GM13976 (cell line): ENCODE results near the gene CEP41.

Source experiments
- DNase-seq: peaks from one replicate; pipeline ENCODE4 v3.0.0; 2012; ENCODE audit warnings: low spot score
- in situ Hi-C: fragments of 300-500 bp; cut with MboI; formaldehyde crosslinking; loops from one replicate; pipeline ENCODE4 v1.12.0; 2022; ENCODE audit warnings: low sequenced_read_pairs, mixed read lengths, inconsistent platforms; ENCODE audit not compliant: unreplicated experiment
- TF ChIP-seq, protein P1 (sequence below): IDR thresholded peaks from 2 replicates; pipeline ENCODE4 v1.5.1; 2012; ENCODE audit warnings: borderline replicate concordance, mild to moderate bottlenecking; ENCODE audit not compliant: insufficient read depth; ENCODE audit errors: extremely low read depth, missing control alignments, control extremely low read depth

CEP41 gene

DNA sequence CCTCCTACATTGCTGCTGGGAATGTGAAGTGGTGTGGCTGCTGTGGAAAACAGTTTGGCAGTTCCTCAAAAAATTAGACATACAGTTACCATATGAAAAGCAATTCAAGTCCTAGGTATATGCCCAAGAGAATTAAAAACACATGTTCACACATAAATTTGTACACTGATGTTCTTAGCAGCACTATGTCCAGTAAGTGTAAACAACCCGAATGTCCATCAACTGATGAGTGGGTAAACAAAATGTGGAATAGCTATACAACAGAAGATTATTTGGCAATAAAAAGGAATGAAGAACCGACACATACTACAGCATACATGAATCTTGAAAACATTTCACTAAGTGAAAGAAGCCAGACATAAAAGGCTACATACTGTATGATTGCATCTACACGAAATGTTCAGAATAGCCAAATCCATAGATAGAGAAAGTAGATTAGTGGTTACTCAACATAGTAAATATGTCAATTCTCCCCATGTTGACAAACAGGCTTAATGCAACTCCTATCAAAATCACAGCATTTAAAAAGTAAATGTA, 17.2 kb downstream of the CEP41 start:
- in situ Hi-C loops, result no loop called here
- TF ChIP-seq, protein P1, sequence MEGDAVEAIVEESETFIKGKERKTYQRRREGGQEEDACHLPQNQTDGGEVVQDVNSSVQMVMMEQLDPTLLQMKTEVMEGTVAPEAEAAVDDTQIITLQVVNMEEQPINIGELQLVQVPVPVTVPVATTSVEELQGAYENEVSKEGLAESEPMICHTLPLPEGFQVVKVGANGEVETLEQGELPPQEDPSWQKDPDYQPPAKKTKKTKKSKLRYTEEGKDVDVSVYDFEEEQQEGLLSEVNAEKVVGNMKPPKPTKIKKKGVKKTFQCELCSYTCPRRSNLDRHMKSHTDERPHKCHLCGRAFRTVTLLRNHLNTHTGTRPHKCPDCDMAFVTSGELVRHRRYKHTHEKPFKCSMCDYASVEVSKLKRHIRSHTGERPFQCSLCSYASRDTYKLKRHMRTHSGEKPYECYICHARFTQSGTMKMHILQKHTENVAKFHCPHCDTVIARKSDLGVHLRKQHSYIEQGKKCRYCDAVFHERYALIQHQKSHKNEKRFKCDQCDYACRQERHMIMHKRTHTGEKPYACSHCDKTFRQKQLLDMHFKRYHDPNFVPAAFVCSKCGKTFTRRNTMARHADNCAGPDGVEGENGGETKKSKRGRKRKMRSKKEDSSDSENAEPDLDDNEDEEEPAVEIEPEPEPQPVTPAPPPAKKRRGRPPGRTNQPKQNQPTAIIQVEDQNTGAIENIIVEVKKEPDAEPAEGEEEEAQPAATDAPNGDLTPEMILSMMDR, result no peak
- no peak for DNase-seq

DNA sequence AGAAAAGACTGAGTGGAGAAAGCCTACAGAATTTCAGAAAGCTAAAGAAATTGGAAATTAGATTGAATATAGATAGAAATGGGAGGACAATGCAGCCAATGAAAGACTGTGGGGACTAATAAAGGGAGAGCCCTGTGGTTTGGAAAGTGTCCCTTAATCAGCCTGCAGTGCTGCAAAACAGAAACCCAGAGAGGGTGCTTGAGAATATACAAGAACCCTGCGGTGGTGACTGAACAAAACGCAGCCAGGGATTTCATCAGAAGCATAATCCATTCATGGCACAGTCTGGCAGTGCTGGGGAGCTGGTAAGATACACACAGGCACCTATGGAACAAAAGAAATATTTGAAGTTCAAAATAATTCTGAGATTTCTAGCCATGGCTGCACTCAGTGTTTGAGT, 19.1 kb downstream of the CEP41 start:
- TF ChIP-seq, protein P1, result no peak
- no peak for DNase-seq
- in situ Hi-C loops, result no loop called here

- TF ChIP-seq, protein P1, result no peak
- in situ Hi-C loops, result no loop called here
- DNase-seq, result no peak
Observed at GRCh38 chr7:130420943-130421578, 19.8 kb downstream of the CEP41 start.

GRCh38 chr7:130419658-130420057, 21.2 kb downstream of the CEP41 start:
- no peak for DNase-seq
- TF ChIP-seq, protein P1, result no peak
- in situ Hi-C loops, result no loop called here

- no peak for DNase-seq
- TF ChIP-seq, protein P1, result no peak
- in situ Hi-C loops, result no loop called here
Observed at GRCh38 chr7:130418306-130418705, 22.5 kb downstream of the CEP41 start.

- in situ Hi-C loops, result no loop called here
- no peak for DNase-seq
- TF ChIP-seq, protein P1, result no peak
Observed at GRCh38 chr7:130417213-130417612, 23.6 kb downstream of the CEP41 start.
